ENCODE data around the gene FAM193B. TPM values are rescaled to one million over a fixed set of nuclear protein-coding genes. Genes with fewer than 3 reads are reported as not detected.

FAM193B gene
- total RNA-seq, 1 experiment from 2014 or later = 43.8 TPM

DNA sequence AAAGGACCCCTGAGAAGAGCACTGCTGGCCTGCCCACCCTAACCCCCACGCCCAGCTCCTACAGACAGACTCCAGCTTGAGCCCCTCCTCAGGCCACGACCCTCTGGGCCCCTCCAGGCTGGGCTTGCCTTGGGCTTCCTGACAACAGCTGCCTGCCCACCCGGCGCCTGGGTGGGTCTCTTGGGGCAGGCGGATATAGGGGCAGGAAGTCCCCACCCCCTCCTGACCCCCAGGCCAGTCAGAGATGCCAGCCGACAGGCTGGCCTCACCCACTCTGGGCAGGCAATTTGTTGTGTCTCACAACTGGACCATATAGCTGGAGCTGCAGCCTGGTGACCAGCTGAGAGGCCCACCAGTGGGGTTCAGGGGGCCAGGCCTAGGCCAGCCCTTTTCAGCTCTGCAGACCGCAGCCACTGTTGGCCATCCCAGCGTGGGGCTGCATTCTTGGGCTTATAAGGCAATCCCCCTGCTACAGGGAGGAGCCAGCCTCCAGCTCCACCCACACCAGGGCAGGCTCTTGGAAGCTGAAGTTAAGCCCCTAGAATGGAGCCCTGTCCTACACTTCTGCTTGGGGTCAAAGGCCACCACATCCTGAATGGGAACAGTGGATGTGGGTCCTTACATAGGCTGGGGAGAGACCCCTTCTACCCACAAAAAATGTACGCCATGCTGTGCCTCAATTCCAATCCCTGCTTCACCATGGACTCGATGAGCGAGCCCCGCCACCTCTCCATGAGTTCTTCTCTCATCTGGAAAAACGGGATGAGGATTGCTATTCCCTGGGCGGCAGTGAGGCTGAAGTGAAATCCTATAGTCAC, 58.9 kb downstream of the FAM193B start:
- DNase-seq (ENCODE audit: low spot score) = peak; percentile 73
- ChIA-PET CTCF (no interaction called here), POLR2A (ENCODE audit: low non-redundant PET) (no interaction called here)
- peak overlapping the region; percentile 93 for H3K27ac ChIP-seq (ENCODE audit: low read depth, low read length, poor library complexity, severe bottlenecking)
- BruUV-seq (replicated peaks) = TSS peak; percentile 44
- peaks cover 4% of the 10 kb centered on the region for H3K36me3 ChIP-seq (ENCODE audit: insufficient read depth, low read length, poor library complexity, severe bottlenecking)
- no peaks in the 10 kb centered on the region for H3K27me3 ChIP-seq (replicated peaks; ENCODE audit: insufficient read depth, low read depth, low read length, poor library complexity)
- intact Hi-C loops (cut with micrococcal nuclease; ENCODE audit: unreplicated experiment) = loop anchor here (2.0 kb wide), 1 partner anchor 185 kb away; the partner anchor contains the start of gene MXD3
- peak overlapping the region; percentile 81 for H3K4me3 ChIP-seq (ENCODE audit: low read depth, low read length, poor library complexity, severe bottlenecking)
- H3K4me1 ChIP-seq (ENCODE audit: insufficient read depth, low read length, poor library complexity, severe bottlenecking) = peaks cover 51% of the 10 kb centered on the region
- TF ChIP-seq, protein P1, sequence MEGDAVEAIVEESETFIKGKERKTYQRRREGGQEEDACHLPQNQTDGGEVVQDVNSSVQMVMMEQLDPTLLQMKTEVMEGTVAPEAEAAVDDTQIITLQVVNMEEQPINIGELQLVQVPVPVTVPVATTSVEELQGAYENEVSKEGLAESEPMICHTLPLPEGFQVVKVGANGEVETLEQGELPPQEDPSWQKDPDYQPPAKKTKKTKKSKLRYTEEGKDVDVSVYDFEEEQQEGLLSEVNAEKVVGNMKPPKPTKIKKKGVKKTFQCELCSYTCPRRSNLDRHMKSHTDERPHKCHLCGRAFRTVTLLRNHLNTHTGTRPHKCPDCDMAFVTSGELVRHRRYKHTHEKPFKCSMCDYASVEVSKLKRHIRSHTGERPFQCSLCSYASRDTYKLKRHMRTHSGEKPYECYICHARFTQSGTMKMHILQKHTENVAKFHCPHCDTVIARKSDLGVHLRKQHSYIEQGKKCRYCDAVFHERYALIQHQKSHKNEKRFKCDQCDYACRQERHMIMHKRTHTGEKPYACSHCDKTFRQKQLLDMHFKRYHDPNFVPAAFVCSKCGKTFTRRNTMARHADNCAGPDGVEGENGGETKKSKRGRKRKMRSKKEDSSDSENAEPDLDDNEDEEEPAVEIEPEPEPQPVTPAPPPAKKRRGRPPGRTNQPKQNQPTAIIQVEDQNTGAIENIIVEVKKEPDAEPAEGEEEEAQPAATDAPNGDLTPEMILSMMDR (conservative IDR thresholded peaks at IDR 0.05; ENCODE audit: low read depth, low read length) = no peak
- TF ChIP-seq EZH2 (IDR thresholded peaks at IDR 0.05; ENCODE audit: borderline replicate concordance, low read depth, low read length, poor library complexity, severe bottlenecking) = no peak
- H3K9me3 ChIP-seq (ENCODE audit: low read depth, low read length, poor library complexity, severe bottlenecking) = no peaks in the 10 kb centered on the region

DNA sequence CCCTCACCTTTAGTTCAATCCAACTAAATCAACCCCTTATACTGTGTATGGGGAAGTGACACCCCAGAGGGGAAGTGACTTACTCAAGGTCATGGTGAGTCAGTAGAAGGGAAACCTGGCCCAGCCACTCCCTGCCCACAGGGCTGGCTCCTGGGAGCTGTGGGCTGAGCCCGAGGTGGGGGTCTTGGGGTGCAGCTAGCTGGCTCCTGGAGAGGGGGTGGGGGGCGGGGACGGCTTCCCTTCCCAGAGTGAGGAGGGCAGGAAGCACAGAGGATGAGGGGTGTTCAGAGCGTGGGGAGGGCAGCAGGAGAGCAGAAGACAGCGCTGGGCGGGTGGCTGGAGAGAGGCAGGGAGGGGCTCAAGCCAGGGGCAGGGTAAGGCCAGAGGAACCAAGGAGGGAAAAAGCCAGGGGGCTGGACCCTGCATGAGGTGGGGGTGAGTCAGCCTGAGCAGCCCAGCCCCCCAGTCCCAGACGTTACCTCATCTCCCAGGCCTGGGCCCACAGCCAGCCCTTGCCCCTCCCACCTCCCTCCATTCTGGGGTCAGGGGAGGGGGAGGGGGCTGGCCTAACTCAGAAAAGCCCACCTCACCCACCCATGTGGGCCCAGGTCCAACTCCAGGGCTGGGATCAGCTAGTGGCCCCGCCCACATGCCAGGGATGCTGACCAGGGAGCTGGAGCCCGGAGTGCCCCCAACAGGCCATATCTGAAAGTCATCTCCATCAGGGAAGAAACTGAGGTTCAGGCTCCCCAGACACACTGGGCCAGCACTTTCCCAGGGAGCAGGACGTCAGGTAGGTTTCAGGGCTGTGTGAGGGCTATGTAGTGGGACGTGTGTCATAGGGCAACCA, 59.8 kb downstream of the FAM193B start:
- no peaks in the 10 kb centered on the region for H3K27me3 ChIP-seq (replicated peaks; ENCODE audit: insufficient read depth, low read depth, low read length, poor library complexity)
- peaks cover 4% of the 10 kb centered on the region for H3K36me3 ChIP-seq (ENCODE audit: insufficient read depth, low read length, poor library complexity, severe bottlenecking)
- H3K27ac ChIP-seq (ENCODE audit: low read depth, low read length, poor library complexity, severe bottlenecking) = peak overlapping the region; percentile 93
- no TSS peak for BruUV-seq (replicated peaks)
- POLR2A ChIA-PET (ENCODE audit: low non-redundant PET) = no interaction called here
- CTCF ChIA-PET = no interaction called here
- H3K9me3 ChIP-seq (ENCODE audit: low read depth, low read length, poor library complexity, severe bottlenecking) = no peaks in the 10 kb centered on the region
- peaks cover 59% of the 10 kb centered on the region for H3K4me1 ChIP-seq (ENCODE audit: insufficient read depth, low read length, poor library complexity, severe bottlenecking)
- DNase-seq (ENCODE audit: low spot score) = peak; percentile 44
- no peak for TF ChIP-seq EZH2 (IDR thresholded peaks at IDR 0.05; ENCODE audit: borderline replicate concordance, low read depth, low read length, poor library complexity, severe bottlenecking)
- TF ChIP-seq, protein P1 (conservative IDR thresholded peaks at IDR 0.05; ENCODE audit: low read depth, low read length) = peak; percentile 27
- H3K4me3 ChIP-seq (ENCODE audit: low read depth, low read length, poor library complexity, severe bottlenecking) = no peak overlapping the region
- intact Hi-C loops (cut with micrococcal nuclease; ENCODE audit: unreplicated experiment) = no loop called here

DNA sequence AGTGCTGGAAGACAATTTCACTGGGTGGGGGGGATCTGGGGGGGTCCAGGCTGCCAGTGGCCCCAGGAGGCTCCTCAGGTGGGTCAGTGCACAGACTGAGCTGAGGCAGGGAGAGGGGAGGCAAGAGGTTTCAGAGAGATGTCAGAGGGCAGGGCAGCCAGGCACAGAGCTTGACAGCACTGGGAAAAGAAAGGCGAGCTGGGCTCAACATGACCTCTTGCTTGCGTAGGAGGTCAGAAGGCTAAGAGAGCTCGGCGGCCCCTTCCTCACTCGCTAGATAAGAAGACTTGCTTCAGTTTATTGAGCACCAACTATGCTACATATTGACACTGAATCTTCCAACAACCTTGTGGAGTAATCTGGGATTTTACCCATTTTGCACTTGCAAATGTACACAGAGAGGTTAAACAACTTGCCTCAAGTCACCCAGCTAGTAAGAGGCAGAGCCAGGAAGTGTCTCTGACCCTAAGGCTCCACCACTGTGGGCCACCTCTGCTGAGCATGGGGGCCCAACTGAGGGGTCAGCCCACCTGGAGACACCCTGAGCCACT, 60.5 kb downstream of the FAM193B start:
- Histone ChIP-seq H3K27ac (ENCODE audit: low read depth, low read length, poor library complexity, severe bottlenecking) (peak overlapping the region; percentile 50), H3K4me3 (ENCODE audit: low read depth, low read length, poor library complexity, severe bottlenecking) (no peak overlapping the region), H3K27me3 (replicated peaks; ENCODE audit: insufficient read depth, low read depth, low read length, poor library complexity) (no peaks in the 10 kb centered on the region), H3K4me1 (ENCODE audit: insufficient read depth, low read length, poor library complexity, severe bottlenecking) (peaks cover 60% of the 10 kb centered on the region), H3K9me3 (ENCODE audit: low read depth, low read length, poor library complexity, severe bottlenecking) (no peaks in the 10 kb centered on the region), H3K36me3 (ENCODE audit: insufficient read depth, low read length, poor library complexity, severe bottlenecking) (peaks cover 6% of the 10 kb centered on the region)
- no peak for TF ChIP-seq EZH2 (IDR thresholded peaks at IDR 0.05; ENCODE audit: borderline replicate concordance, low read depth, low read length, poor library complexity, severe bottlenecking)
- TF ChIP-seq, protein P1 (conservative IDR thresholded peaks at IDR 0.05; ENCODE audit: low read depth, low read length) = no peak
- intact Hi-C loops (cut with micrococcal nuclease; ENCODE audit: unreplicated experiment) = no loop called here
- BruUV-seq (replicated peaks) = no TSS peak
- POLR2A ChIA-PET (ENCODE audit: low non-redundant PET) = no interaction called here
- CTCF ChIA-PET = no interaction called here
- no peak for DNase-seq (ENCODE audit: low spot score)
